Measurements from ENCODE around the gene CKMT2.

Gene CKMT2

GRCh38 chr5:81219389-81219788, 13.7 kb upstream of the CKMT2 start:
- DNase-seq: no peak

DNA sequence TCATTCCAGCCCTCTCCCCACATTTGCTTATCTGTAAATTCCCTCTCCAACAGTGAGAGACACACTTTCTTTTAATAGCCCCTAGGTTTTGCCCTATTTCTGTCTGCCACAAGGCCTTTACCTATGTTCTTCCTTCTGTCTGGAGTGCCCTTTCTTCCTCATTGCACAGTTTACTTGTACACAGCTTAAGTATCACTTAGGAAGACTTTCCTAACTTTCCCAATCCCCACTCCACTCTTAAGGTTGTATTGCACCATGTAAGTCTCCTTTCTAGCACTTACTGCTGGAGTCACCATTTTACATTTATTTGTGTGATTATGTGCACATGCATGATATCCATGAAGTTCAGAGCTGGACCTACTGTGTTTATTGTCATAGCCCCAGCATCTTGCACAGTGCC, 10.8 kb upstream of the CKMT2 start:
- no peak for DNase-seq

DNA sequence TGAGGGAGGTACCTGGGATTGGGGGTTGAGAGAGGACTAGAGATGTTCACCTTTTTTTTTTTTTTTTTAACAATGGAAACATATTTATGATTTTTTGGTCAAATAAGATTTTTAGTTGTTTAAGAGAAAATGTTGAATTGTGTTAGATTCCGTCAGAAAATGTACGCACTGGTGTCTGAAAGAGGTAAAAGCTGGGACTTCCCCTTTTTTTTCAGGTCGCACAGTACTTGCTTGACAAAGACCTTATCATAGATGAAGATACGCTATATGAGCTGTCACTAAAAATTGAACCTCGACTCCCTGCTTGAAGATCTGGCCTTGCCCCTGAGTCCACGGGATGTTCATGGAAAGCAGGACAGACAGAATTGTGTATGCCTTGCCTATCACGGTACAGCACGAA, 7.7 kb upstream of the CKMT2 start:
- no peak for DNase-seq

GRCh38 chr5:81226286-81226685, 6.8 kb upstream of the CKMT2 start:
- DNase-seq: no peak

DNA sequence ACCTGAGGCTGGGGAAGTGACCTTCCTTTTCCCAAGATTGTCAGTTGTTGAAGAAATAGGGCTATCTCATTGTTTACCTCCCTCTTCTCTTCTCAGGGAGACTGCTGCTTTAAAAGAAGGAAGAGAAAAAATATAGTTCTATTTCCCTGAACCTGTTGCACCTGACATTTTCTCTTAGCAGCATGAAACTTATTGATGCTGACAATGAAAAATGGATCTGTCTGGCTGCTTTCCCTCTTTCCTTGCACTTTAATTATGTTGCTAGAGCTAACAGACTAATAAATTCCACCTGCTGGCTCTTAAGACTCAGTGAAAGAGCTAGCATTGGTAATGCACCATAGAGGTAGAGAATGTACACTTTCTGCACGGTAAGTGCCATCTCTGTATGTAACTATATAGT, 6.2 kb upstream of the CKMT2 start:
- no peak for DNase-seq

- no peak for DNase-seq
These were observed 5.0 kb upstream of the CKMT2 start for GRCh38 chr5:81228084-81228483.

DNA sequence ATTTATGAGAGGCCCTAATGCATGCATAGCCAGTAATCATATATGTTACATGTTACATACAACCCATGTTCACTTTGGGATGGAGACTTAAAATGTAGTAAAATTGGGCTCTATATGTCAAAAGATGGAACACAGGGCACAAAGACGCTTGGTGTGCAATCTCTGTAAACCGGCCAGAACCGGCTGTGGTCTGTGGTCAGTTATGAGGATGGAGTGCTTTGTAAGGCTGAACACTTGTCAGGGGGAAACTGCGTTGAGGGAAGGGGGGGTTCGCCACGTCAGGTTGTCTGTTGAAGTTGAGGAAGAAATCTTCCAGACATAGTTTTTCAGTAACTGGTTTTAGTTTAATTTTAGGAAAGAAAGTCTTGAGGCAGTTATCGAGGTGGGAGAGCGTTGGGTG, 2.7 kb upstream of the CKMT2 start:
- no peak for DNase-seq

GRCh38 chr5:81232464-81233079, 550 bp upstream of the CKMT2 start:
- DNase-seq: no peak

DNA sequence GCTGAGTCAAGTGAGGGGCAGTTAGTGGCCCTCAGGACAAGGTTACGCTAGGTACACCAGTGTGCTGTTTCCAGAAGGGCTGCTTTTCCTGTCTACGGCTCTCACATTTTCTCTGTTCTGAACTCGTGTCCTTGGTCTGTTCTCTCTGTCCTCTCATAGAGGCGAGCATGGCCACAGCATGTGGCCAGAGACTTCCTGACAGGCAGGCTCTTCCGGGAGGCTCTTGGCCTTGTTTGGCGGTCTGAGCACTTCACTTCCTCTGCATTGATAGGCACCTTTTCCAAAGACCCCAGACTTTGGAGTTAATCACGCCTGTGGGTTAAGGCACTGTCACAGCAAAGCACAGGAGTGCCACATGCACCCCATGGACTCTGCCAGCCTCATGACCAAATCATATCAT, 1.2 kb downstream of the CKMT2 start:
- no peak for DNase-seq

DNA sequence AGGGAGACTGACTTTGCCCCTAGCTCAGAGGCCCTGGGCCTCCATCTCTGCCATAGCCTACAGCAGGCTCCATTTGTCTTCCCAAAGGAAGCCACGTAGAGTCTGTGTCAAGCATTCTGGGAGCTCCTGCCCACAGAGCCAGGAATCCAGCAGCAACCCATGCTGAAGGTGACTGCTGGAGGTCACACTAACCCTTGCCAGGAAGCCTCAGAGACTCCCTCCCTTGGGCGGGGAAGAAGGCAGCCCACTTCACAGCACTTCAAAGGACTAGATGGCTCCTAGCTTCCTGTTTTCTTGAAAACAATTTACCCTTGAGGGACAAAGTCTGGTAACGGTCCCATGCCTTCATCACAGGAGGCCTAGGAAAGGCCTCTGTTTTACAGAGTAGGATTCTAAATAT, 1.7 kb downstream of the CKMT2 start:
- no peak for DNase-seq

DNA sequence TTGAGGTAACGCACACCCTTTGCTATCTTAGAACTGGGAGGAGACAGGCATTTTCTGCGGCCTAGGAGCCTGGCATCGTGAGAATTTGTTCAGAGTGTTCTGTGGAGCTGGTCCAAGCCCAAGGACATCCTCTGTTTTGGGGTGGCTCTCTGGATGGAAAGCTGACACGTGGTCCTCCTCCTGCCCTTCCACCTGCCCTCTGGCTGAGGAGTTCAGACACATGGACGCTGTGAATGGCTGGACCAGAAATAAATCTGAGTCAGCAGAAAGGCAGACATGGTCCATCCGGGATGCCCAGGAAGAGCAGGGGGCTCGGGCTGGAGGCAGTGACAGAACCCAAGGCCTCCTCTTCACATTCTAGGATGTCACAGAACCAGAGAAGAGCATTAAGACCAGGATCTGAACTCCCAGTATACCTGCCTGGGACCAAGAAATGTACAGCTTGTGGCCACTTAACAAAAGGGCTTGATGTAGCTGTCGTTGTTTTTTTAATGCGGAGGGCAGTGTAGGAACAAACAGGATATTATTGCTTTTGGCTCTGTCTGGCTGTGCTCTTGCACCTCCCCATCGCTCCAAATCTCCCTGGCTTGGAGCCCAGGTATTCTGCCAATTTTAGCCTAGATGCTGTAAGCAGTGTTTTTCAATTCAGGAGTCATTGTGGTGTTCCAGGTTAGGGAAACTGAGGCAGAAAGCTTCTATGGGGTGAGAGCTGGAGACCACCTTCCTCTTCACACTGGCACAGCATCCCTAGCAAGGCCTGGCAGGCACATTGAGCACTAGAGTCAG, 2.4 kb downstream of the CKMT2 start:
- no peak for DNase-seq

DNA sequence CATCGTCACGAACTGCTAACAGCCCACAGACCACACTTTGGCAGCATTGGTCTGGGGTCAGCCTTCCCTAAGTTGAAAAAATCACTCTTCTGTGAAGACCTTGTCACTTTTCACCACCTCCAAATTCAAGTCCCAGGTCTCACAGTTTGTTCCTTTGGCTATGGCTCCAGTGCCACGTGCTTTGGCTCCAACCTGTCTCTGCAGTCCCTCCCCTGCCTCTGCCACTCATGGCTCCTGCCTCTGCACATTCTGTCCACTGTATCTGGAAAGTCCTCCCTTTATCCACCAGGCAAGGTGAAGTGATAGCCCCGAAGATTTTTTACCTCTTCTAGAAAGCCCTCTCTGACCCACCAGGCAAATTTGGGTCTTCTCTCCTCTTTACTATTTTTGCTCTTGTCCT, 5.3 kb downstream of the CKMT2 start:
- DNase-seq: no peak

DNA sequence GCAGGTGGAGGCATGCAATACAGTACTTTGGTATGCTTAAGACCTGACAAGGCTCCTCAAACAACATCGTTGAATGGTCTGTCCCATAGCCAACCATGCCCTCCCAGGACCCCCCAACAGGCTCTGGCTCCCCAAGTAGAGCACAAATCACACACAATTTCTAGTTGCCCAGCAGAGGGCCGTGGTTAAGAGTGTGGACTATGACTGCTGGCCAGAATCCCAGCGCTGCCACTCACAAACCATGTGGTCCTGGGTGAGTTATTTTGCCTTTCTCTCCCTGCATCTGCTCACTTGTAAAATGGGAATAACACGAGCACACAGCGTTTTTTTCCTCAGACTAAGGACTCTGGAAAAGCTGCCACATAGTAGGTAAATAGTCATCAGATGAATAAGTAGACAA, 6.5 kb downstream of the CKMT2 start:
- DNase-seq: no peak

DNA sequence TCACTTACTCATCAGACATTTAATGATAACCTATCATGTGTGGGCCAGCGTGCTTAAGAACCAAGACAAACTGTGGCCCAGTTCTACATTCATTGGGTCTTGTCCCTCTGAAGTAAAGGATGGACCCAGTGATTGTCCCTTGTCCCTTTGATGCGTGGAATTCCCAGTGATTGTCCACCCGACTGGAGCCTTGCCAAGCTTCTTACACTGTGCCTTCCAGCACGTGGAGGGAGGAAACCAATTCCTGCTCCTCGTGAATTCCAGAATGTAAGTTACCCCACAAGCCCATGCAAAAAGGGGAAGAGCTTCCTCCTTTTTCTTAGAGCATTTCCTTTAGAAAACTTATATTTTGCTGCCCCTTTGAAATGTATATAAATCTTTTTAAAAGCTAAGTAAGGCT, 7.9 kb downstream of the CKMT2 start:
- no peak for DNase-seq

- no peak for DNase-seq
These were observed 9.0 kb downstream of the CKMT2 start for GRCh38 chr5:81241961-81242648.

- no peak for DNase-seq
These were observed 9.8 kb downstream of the CKMT2 start for GRCh38 chr5:81242906-81243436.

DNA sequence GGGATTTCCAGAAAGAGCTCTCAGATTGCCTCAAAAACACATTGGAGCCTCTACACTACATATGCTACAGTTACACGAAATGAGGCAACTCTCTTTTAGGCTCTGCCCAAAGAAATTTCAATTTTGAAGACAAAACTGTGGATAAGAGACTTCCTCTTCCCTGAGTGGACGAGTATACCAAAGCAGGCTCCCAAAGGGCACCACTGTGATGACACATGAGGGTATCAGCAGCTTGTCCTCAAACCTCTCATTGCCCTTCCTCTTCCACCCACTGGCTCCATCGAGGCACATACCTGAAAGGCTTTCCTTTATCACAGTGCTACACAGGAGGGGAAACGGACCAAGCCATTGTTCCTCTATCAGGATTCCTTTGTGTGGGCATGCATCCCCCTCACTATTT, 11.3 kb downstream of the CKMT2 start:
- no peak for DNase-seq

DNA sequence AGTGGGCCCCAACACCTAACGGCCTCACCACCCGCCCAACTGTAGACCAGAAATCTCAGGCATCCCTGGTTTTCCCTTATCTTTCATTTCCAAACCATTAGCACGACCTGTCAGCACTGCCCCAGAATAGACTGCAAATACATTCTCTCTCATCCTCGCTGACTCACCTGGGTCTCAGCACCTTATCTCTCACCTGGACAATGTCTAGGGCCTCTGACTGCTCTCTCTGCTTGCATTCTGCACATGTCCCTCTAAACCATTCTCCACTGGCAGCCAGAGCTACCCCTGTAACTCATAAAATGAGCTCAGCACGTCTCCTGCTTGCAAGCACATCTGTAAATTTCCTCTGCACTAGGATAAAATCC, 12.7 kb downstream of the CKMT2 start:
- no peak for DNase-seq

DNA sequence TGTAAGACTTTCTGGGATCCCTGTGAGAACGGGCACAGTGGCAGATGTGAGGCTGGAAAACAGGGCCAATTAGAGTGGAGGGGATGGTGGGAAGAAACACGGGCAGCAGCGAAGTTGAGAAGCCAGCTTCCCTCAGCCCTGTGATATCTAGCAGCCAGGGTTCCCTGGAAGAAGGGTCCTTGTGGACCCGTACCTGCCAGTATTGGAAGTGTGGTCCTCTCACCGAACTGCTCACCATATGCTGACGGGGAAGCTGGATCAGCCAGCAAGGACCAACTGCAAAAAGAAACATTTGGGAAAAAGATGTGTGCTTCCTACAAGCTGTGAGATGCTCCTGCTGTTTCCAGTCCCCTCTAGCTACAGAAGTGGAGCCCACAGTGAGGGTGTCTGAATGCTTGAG, 13.6 kb downstream of the CKMT2 start:
- DNase-seq: no peak

- no peak for DNase-seq
These were observed 14.4 kb downstream of the CKMT2 start for GRCh38 chr5:81247441-81247972.

DNA sequence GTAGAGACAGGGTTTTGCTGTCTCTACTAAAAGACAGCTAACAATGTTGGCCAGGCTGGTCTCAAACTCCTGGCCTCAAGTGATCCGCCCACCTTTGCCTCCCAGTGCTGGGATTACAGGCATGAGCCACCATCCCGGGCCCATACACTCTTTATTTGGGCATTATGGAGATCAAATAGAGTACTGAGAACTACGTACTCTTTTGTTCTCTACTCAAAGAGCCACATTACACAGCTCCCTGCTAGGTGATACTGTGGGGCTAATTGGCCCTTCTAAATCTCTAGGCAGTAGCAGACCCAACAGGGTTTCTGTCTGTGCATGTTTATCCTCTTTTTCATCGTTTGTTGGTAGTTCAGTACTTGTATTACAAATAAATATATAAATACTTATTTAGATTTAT, 16.1 kb downstream of the CKMT2 start:
- no peak for DNase-seq

GRCh38 chr5:81250004-81250403, 16.9 kb downstream of the CKMT2 start:
- no peak for DNase-seq

DNA sequence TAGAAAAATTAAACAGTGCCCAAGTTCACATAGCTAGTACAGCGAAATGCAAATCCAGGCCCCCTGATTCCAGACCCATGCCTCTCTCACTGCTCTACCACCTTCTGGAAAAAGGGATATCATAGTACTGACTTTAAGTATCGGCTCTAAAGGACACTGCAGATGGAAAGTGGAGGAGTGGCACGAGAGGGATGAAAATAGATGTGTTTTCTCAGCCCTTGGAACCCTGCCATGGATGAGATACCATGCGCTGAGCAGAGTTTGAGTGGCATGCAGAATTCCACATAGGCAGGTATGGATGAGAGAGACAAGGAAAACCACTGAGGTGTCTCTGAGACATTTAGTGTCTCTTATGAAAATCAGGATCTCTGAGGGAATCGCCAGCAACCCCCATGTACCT, 18.8 kb downstream of the CKMT2 start:
- DNase-seq: no peak

DNA sequence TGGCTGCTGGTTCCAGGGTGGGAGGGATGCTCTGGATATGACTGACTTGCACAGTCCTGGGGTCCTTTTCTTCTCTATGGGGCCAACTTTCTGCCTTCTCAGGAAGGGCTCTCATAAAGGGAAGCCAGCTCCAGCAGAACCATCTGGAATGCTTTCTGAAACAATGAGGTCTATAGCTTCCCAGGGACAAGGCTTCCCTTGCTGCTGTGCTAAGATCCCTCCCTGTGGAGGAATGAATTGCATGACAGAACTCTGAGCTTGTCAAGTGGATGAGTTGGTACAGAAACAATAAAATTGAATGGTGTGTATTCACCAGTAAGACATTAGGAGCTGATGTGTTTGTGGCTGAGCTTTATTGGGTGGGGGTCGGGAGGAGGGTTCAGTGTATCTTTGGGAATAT, 19.8 kb downstream of the CKMT2 start:
- DNase-seq: no peak

Data from activated CD4-positive, alpha-beta T cell treated with anti-CD3 and anti-CD28 coated beads, Interleukin-2, amount 50 U/mL, for 48 hours (primary cell).